ENCODE results near the gene PPIL4. TPM values are rescaled to one million over a fixed set of nuclear protein-coding genes. Genes with fewer than 3 reads are reported as not detected.
A peak's percentile ranks its signal among the peaks of the same experiment; 100 is the strongest.
"Not testable (repeated sequence)": the region's sequence is repeated elsewhere in the genome, so short reads cannot be mapped to it uniquely, and the experiment has no call there.

PPIL4 gene
- total RNA-seq, 4 donors from 2014 or later = 10.1 to 30.5 (median 19.0) TPM

- H3K4me3 ChIP-seq = no peak overlapping the region
- in situ Hi-C loops (cut with MboI; ENCODE audit: low pct_ligation_motif_present in 1 of 4, low pct_unique_long_range_greater_than_20kb in 1 of 4, low sequenced_read_pairs in 3 of 4) = loop anchor here in 1 of 4 donors (25.0 kb wide), 1 partner anchor 414 kb away; no protein-coding TSS in a partner anchor
- peaks cover 0 to 16% (median 9%) of the 10 kb centered on the region in 4 donors for H3K4me1 ChIP-seq
- H3K9me3 ChIP-seq = no peaks in the 10 kb centered on the region
- peaks cover 0 to 17% (median 0%) of the 10 kb centered on the region in 4 donors for H3K36me3 ChIP-seq
- intact Hi-C loops (cut with DNase I; ENCODE audit: low total_unique reads) = no loop called here
- no peak for TF ChIP-seq CTCF (IDR thresholded peaks at IDR 0.05)
- no peak for TF ChIP-seq EP300 (IDR thresholded peaks at IDR 0.05; ENCODE audit: low read depth)
- TF ChIP-seq POLR2A (IDR thresholded peaks at IDR 0.05) = no peak
- TF ChIP-seq POLR2AphosphoS5 (IDR thresholded peaks at IDR 0.05) = no peak
- no peak overlapping the region for H3K27ac ChIP-seq
- no peaks in the 10 kb centered on the region for H3K27me3 ChIP-seq
- DNase-seq = no peak
- WGBS, 2 donors (ENCODE audit: low coverage in 1 of 2) = 95% methylated on average over 3 of the region's 3 CpGs; no CpG with 5 or more reads in 1 of the 2 donors
Observed at GRCh38 chr6:149501768-149502167, 44.1 kb downstream of the PPIL4 start.

- peaks cover 0 to 22% (median 12%) of the 10 kb centered on the region in 4 donors for H3K4me1 ChIP-seq
- intact Hi-C loops (cut with DNase I; ENCODE audit: low total_unique reads) (no loop called here), in situ Hi-C loops (cut with MboI; ENCODE audit: low pct_ligation_motif_present in 1 of 4, low pct_unique_long_range_greater_than_20kb in 1 of 4, low sequenced_read_pairs in 3 of 4) (loop anchor here in 1 of 4 donors (25.0 kb wide), 1 partner anchor 414 kb away; no protein-coding TSS in a partner anchor)
- H3K27me3 ChIP-seq = no peaks in the 10 kb centered on the region
- H3K9me3 ChIP-seq = no peaks in the 10 kb centered on the region
- DNase-seq = no peak
- no peak overlapping the region for H3K27ac ChIP-seq
- no peak for TF ChIP-seq CTCF (IDR thresholded peaks at IDR 0.05)
- no peak for TF ChIP-seq EP300 (IDR thresholded peaks at IDR 0.05; ENCODE audit: low read depth)
- no peak for TF ChIP-seq POLR2AphosphoS5 (IDR thresholded peaks at IDR 0.05)
- no peak for TF ChIP-seq POLR2A (IDR thresholded peaks at IDR 0.05)
- peaks cover 0 to 17% (median 0%) of the 10 kb centered on the region in 4 donors for H3K36me3 ChIP-seq
- no peak overlapping the region for H3K4me3 ChIP-seq
- 82 to 91% methylated on average over 1 of the region's 1 CpG for WGBS, 2 donors (ENCODE audit: low coverage in 1 of 2)
Observed at GRCh38 chr6:149501201-149501600, 44.6 kb downstream of the PPIL4 start.

GRCh38 chr6:149500096-149500495 is 45.7 kb downstream of the PPIL4 start:
- intact Hi-C loops (cut with DNase I; ENCODE audit: low total_unique reads) = no loop called here
- 43 to 79% methylated on average over 1 of the region's 1 CpG for WGBS, 2 donors (ENCODE audit: low coverage in 1 of 2)
- Histone ChIP-seq H3K27ac (peak overlapping the region in 1 of 4 donors; percentile 73), H3K9me3 (no peaks in the 10 kb centered on the region), H3K36me3 (peaks cover 0 to 8% (median 0%) of the 10 kb centered on the region in 4 donors), H3K27me3 (no peaks in the 10 kb centered on the region), H3K4me3 (no peak overlapping the region), H3K4me1 (peaks cover 0 to 31% (median 12%) of the 10 kb centered on the region in 4 donors)
- no peak for DNase-seq
- in situ Hi-C loops (cut with MboI; ENCODE audit: low pct_ligation_motif_present in 1 of 4, low pct_unique_long_range_greater_than_20kb in 1 of 4, low sequenced_read_pairs in 3 of 4) = loop anchor here in 1 of 4 donors (25.0 kb wide), 1 partner anchor 413 kb away; no protein-coding TSS in a partner anchor
- no peak for TF ChIP-seq POLR2AphosphoS5 (IDR thresholded peaks at IDR 0.05)

GRCh38 chr6:149499066-149499465 is 46.8 kb downstream of the PPIL4 start:
- intact Hi-C loops (cut with DNase I; ENCODE audit: low total_unique reads) (no loop called here), in situ Hi-C loops (cut with MboI; ENCODE audit: low pct_ligation_motif_present in 1 of 4, low pct_unique_long_range_greater_than_20kb in 1 of 4, low sequenced_read_pairs in 3 of 4) (no loop called here)
- peaks cover 0 to 40% (median 15%) of the 10 kb centered on the region in 4 donors for H3K4me1 ChIP-seq
- no peaks in the 10 kb centered on the region for H3K9me3 ChIP-seq
- peak overlapping the region; percentile 50 to 75 (median 70) for H3K27ac ChIP-seq
- WGBS, 2 donors (ENCODE audit: low coverage in 1 of 2) = 25 to 37% methylated on average over 2 to 3 of the region's 3 CpGs
- no peak for TF ChIP-seq EP300 (IDR thresholded peaks at IDR 0.05; ENCODE audit: low read depth)
- peak in 2 of 3 donors; percentile 68 to 76 for TF ChIP-seq POLR2AphosphoS5 (IDR thresholded peaks at IDR 0.05)
- peak; percentile 52 for TF ChIP-seq POLR2A (IDR thresholded peaks at IDR 0.05)
- peaks cover 0 to 2% (median 0%) of the 10 kb centered on the region in 4 donors for H3K36me3 ChIP-seq
- no peak for DNase-seq
- no peaks in the 10 kb centered on the region for H3K27me3 ChIP-seq
- H3K4me3 ChIP-seq = peak overlapping the region in 1 of 4 donors; percentile 7

GRCh38 chr6:149497365-149497764 is 48.5 kb downstream of the PPIL4 start:
- H3K36me3 ChIP-seq = peaks cover 0 to 2% (median 0%) of the 10 kb centered on the region in 4 donors
- H3K4me1 ChIP-seq = peaks cover 0 to 46% (median 17%) of the 10 kb centered on the region in 4 donors
- in situ Hi-C loops (cut with MboI; ENCODE audit: low pct_ligation_motif_present in 1 of 4, low pct_unique_long_range_greater_than_20kb in 1 of 4, low sequenced_read_pairs in 3 of 4) = no loop called here
- H3K4me3 ChIP-seq = no peak overlapping the region
- H3K9me3 ChIP-seq = no peaks in the 10 kb centered on the region
- peak overlapping the region in 1 of 4 donors; percentile 28 for H3K27ac ChIP-seq
- DNase-seq = no peak
- intact Hi-C loops (cut with DNase I; ENCODE audit: low total_unique reads) = no loop called here
- WGBS, 2 donors (ENCODE audit: low coverage in 1 of 2) = 92 to 97% methylated on average over 2 of the region's 2 CpGs
- no peaks in the 10 kb centered on the region for H3K27me3 ChIP-seq
- no peak for TF ChIP-seq EP300 (IDR thresholded peaks at IDR 0.05; ENCODE audit: low read depth)
- no peak for TF ChIP-seq POLR2AphosphoS5 (IDR thresholded peaks at IDR 0.05)
- TF ChIP-seq CTCF (IDR thresholded peaks at IDR 0.05) = no peak
- no peak for TF ChIP-seq POLR2A (IDR thresholded peaks at IDR 0.05)

GRCh38 chr6:149496597-149496996 is 49.2 kb downstream of the PPIL4 start:
- Histone ChIP-seq H3K27ac (peak overlapping the region in 2 of 4 donors; percentile 9 to 28), H3K4me1 (peaks cover 0 to 46% (median 17%) of the 10 kb centered on the region in 4 donors)
- in situ Hi-C loops (cut with MboI; ENCODE audit: low pct_ligation_motif_present in 1 of 4, low pct_unique_long_range_greater_than_20kb in 1 of 4, low sequenced_read_pairs in 3 of 4); H3K27me3 ChIP-seq; H3K9me3 ChIP-seq; intact Hi-C loops (cut with DNase I; ENCODE audit: low total_unique reads); H3K4me3 ChIP-seq; H3K36me3 ChIP-seq; DNase-seq: not testable (repeated sequence)
- WGBS, 2 donors (ENCODE audit: low coverage in 1 of 2) = 61% methylated on average over 6 of the region's 6 CpGs; no CpG with 5 or more reads in 1 of the 2 donors

GRCh38 chr6:149495349-149496016 is 50.4 kb downstream of the PPIL4 start:
- DNase-seq; H3K27ac ChIP-seq; H3K9me3 ChIP-seq; H3K4me3 ChIP-seq; intact Hi-C loops (cut with DNase I; ENCODE audit: low total_unique reads); H3K27me3 ChIP-seq; in situ Hi-C loops (cut with MboI; ENCODE audit: low pct_ligation_motif_present in 1 of 4, low pct_unique_long_range_greater_than_20kb in 1 of 4, low sequenced_read_pairs in 3 of 4); H3K36me3 ChIP-seq: not testable (repeated sequence)
- WGBS, 2 donors (ENCODE audit: low coverage in 1 of 2) = 67 to 75% methylated on average over 9 to 11 of the region's 11 CpGs
- peaks cover 0 to 46% (median 17%) of the 10 kb centered on the region in 4 donors for H3K4me1 ChIP-seq

All from transverse colon (tissue), 4 donors.